HepG2 (cell line): ENCODE results near the gene TM4SF1.

Experiments used
- BCL6 ChIP-seq: IDR thresholded peaks from 2 replicates; pipeline ENCODE4 v1.6.1; 2016; ENCODE audit warnings: missing genetic modification reagents, missing compliant biosample characterization
- CHD4 ChIP-seq: fragments of 200-600 bp; sonication (generic); IDR thresholded peaks from 2 replicates; pipeline ENCODE4 v1.7.0; 2017; ENCODE audit warnings: mild to moderate bottlenecking, low read length, borderline replicate concordance
- CREB1 ChIP-seq, 2 experiments: fragments of 450-650 bp in 1 of 2; IDR thresholded peaks; 2 replicates each; pipeline ENCODE4 v1.6.1; 2016 to 2017; ENCODE audit warnings: control low read depth in 1 of 2, mild to moderate bottlenecking in 1 of 2, missing compliant biosample characterization in 1 of 2, missing genetic modification characterization in 1 of 2
- CTCF ChIP-seq: sonication (generic); formaldehyde crosslinking; IDR thresholded peaks from 2 replicates; pipeline ENCODE4 v1.5.0; 2020; ENCODE audit warnings: mild to moderate bottlenecking, missing genetic modification reagents, moderate library complexity
- KMT2B ChIP-seq: IDR thresholded peaks from 2 replicates; pipeline ENCODE4 v1.6.1; 2016; ENCODE audit warnings: missing genetic modification reagents, missing compliant biosample characterization
- REST ChIP-seq, 2 experiments: IDR thresholded peaks; 2 replicates each; pipeline ENCODE4 v1.6.1; 2011 to 2012; ENCODE audit warnings: low read length in 2 of 2, borderline replicate concordance in 1 of 2, low read depth in 1 of 2, mild to moderate bottlenecking in 1 of 2, moderate library complexity in 1 of 2
- TAF1 ChIP-seq: sonication (generic); formaldehyde crosslinking; IDR thresholded peaks from 2 replicates; pipeline ENCODE4 v1.4.0; 2020; ENCODE audit warnings: missing genetic modification reagents
- ZGPAT ChIP-seq: IDR thresholded peaks from 2 replicates; pipeline ENCODE4 v1.6.1; 2016; ENCODE audit warnings: mild to moderate bottlenecking
- ZNF24 ChIP-seq: fragments of 450-650 bp; IDR thresholded peaks from 2 replicates; pipeline ENCODE4 v1.6.1; 2017; ENCODE audit warnings: antibody characterized with exemption, mild to moderate bottlenecking
- ZNF350 ChIP-seq: sonication (generic); formaldehyde crosslinking; IDR thresholded peaks from 2 replicates; pipeline ENCODE4 v1.4.0; 2020; ENCODE audit warnings: mild to moderate bottlenecking, low read depth, missing genetic modification reagents, borderline replicate concordance
- ZNF460 ChIP-seq: sonication (generic); formaldehyde crosslinking; IDR thresholded peaks from 2 replicates; pipeline ENCODE4 v1.5.1; 2020; ENCODE audit warnings: missing genetic modification reagents, mild to moderate bottlenecking, borderline replicate concordance
- ZNF556 ChIP-seq: sonication (generic); formaldehyde crosslinking; IDR thresholded peaks from 2 replicates; pipeline ENCODE4 v1.4.0; 2020; ENCODE audit warnings: mild to moderate bottlenecking, missing genetic modification reagents, borderline replicate concordance
- ZZZ3 ChIP-seq: sonication (generic); formaldehyde crosslinking; IDR thresholded peaks from 2 replicates; pipeline ENCODE4 v1.4.0; 2020; ENCODE audit warnings: missing genetic modification reagents, mild to moderate bottlenecking, borderline replicate concordance

GRCh38 chr3:149362366-149362765 is 15.1 kb downstream of the TM4SF1 start:
- TF ChIP-seq REST (IDR thresholded peaks at IDR 0.05; ENCODE audit: borderline replicate concordance in 1 of 2, low read depth in 1 of 2, low read length in 2 of 2): no peak
- TF ChIP-seq ZZZ3 (CRISPR knock-in tag): no peak
- TF ChIP-seq ZNF24: no peak
- no peak for TF ChIP-seq ZNF350 (CRISPR knock-in tag)
- no peak for TF ChIP-seq BCL6 (CRISPR knock-in tag)
- no peak for TF ChIP-seq CTCF
- TF ChIP-seq CREB1 (IDR thresholded peaks at IDR 0.05): no peak
- TF ChIP-seq CREB1 (CRISPR knock-in tag; IDR thresholded peaks at IDR 0.05): no peak
- no peak for TF ChIP-seq ZGPAT
- no peak for TF ChIP-seq CHD4
- no peak for TF ChIP-seq KMT2B (CRISPR knock-in tag)
- no peak for TF ChIP-seq ZNF556 (CRISPR knock-in tag)
- no peak for TF ChIP-seq TAF1 (CRISPR knock-in tag)
- no peak for TF ChIP-seq ZNF460 (CRISPR knock-in tag)
